Thyroid gland (tissue), 4 donors: ENCODE measurements around the gene MTG1.

Experiments
- CTCF ChIP-seq, 6 experiments: fragments of 200-600 bp in 3 of 6; fragments of 450-650 bp in 3 of 6; sonication (generic) in 3 of 6; IDR thresholded peaks; one replicate each; pipeline ENCODE4 v1.5.1; 2016 to 2019; ENCODE audit warnings: antibody characterized with exemption in 6 of 6, mild to moderate bottlenecking in 2 of 6, inconsistent platforms in 1 of 6, moderate library complexity in 1 of 6
- POLR2A ChIP-seq, 2 donors: fragments of 450-650 bp; IDR thresholded peaks; one replicate each; pipeline ENCODE4 v1.6.1; 2017; ENCODE audit warnings: antibody characterized with exemption in 2 of 2, mild to moderate bottlenecking in 2 of 2, moderate library complexity in 1 of 2

- TF ChIP-seq CTCF (IDR thresholded peaks at IDR 0.05) (no peak), POLR2A (IDR thresholded peaks at IDR 0.05) (no peak)
Observed at GRCh38 chr10:133459454-133460207, 65.7 kb downstream of the MTG1 start.
